Measurements from ENCODE around the gene TRIO.

TRIO gene

DNA sequence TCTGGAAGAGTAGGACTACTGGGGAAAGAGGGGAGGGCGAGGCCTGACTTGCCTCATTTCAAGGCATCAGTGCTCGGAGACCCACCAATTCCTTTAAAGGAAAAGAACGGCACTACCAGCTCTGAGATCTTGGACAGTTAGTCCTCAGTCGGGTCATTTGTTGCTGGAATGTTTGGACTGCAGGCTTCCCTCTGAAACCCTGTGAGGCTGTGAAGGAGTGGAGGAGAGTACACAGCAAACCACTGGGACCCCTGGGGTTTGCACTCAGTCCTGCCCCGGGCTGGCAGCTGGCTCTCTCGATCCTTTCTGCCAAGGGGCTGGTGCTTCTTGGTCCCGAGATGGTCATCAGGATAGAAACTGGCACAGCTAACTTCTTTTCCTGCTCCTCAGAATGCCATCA is 194.5 kb downstream of the TRIO start:
- DNase-seq: no peak

DNA sequence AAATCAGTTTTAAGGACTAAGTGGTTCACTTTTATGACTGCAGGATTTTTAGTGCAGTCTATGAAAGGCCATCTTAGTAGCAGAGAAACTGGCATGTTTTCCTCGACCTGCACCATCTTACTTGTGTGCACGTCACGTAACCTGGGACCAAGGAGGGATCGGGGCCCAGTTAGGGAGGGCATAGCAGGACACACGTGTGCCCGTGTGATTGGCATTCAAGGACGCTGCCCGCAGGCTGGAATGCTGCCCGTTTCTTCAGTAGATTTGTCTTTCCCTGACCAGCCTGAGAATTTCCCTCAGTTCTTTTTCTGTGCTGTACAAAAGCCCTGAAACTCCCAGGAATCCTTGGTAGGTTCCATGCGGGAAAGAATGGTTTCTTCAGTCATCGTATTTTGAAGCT is 196.3 kb downstream of the TRIO start:
- no peak for DNase-seq

DNA sequence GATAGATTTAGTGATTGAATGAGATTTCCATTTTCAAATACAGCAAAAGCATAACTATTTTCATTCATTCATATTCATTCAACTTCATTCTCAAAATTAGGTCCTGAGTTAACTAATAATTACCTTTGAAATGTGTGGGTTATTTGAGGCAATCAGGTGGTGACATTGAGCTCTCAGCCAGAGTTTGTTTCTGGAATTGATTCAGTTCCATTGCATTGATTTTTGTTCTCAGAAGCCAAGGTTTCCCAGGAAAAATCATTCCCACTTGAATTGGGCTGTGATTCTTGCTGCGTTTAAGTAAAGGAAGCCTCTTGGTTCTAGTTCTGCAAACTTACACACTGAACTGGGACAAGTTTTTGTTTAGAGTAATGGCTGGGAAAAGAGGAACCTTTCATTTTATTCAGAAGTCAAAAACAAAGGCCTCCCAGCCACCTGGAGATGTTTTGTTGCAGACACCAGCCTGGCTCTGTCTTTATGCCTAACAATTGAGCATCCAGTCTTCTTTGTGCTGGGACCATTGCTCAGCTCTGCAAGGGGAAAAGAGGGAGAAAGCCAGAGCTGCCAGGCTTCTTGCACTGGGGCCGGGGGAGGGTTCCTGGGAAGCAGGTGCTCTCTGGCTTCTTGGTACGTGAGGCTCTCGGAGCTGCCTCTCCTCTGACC is 198.6 kb downstream of the TRIO start:
- no peak for DNase-seq

DNA sequence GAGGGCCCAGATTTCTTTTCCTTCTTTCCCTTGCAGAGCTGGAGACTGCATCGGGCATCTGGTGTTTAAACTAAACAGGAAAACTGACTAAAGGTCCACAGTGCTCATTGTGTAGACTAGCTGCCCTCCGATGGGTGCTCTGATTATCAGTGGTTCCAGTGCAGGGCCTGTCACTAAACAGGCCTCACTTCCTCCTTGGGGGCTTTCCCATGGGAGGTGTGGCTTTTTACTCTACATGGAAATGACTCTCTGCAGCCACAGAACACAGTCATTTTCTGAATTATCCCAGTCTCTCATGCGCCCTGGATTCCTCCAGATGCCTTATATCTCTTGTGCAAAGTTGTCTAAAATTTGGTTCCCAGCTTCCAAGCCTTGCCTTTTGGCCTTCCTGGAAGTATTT is 199.2 kb downstream of the TRIO start:
- DNase-seq: no peak

DNA sequence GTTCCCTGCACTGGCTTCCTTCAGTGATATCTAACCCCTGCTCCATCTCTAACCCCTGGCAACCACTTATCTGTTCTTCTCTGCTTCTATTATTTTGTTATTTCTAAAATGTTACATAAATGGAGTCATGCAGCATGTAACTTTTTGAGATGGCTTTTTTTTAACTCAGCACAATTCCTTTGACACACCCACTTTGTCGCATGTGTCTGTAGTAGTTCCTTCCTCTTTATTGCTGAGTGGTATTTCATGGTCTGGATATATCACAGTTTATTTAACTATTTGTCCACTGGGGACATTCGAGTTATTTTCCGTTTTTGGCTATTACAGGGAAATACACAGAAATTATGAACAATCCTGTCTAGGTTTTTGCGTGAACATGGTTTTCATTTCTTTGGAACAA is 200.2 kb downstream of the TRIO start:
- no peak for DNase-seq

DNA sequence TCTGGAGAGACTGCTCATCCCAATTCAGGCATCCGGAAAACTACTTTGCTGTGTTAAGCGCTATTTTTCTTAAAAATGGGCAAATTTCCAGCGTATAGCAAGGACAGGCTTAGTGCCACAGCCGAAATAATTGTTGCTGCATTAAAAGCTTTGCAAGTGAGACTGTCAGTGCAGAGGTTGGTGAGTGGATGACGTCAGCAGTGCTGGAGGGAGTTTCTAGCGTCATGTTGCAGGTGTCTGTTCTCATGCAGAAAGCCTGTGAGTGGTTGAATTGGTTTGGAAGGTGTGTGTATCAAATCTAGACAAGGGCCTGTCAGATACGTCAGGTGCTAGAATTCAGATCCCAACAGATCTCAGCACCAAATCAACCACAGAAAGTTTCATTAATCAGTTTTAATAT is 204.4 kb downstream of the TRIO start:
- no peak for DNase-seq

DNA sequence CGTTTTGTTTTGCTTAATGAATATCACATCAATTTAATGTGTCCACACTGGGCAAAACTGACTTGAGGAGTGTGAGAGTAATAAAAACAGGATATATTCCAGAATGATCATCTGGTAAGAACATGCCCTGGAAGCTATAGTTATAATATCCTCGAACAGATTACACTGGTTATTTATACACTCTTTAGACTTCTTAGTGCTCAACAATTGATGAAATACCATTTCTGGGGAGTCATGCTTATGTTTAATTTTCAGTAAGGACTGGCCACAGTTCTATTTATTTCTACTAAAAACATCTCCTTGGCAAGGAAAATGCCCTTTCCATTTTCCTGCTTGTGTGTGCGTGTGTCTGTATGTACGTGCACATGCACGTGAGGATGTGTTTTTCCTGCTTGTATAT is 205.0 kb downstream of the TRIO start:
- no peak for DNase-seq

DNA sequence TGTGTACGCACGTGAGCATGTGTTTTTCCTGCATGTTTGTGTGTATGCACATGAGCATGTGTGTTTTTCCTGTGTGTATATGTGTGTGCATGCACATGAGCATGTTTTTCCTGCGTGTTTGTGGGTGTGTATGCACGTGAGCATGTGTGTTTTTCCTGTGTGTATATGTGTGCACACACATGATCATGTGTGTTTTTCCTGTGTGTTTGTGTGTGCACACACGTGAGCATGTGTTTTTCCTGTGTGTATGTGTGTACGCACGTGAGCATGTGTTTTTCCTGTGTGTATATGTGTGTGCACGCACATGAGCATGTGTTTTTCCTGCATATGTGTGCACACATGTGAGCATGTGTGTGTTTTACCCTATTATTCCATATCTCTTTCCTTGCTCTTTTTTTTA is 205.9 kb downstream of the TRIO start:
- no peak for DNase-seq

DNA sequence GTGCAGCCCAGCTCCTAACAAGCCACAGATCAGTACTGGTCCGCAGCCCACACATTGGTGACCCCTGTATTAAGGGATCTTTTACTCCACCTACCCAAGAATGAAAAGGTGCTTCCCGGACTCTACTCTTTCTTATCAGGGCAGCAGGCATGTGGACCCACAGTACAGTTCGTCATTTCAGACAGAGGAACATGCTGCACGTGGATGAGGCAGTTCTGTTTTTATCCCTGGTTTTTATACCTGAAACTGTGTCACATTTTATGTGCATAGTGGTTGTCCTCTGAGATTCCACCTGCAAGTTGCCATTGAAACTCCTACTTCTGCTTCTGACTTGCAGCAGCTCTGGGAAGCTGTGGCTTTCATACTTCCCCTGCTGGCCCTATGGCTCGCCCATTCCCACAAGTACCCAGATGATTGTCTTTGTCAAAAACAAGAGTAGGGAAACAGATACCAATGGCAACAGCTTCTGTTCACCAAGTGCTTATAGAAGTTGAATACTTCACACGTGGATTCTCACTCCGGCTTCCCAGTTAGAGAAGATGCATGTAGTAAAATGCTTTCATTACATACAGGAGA is 208.0 kb downstream of the TRIO start:
- DNase-seq: peak; percentile 29

DNA sequence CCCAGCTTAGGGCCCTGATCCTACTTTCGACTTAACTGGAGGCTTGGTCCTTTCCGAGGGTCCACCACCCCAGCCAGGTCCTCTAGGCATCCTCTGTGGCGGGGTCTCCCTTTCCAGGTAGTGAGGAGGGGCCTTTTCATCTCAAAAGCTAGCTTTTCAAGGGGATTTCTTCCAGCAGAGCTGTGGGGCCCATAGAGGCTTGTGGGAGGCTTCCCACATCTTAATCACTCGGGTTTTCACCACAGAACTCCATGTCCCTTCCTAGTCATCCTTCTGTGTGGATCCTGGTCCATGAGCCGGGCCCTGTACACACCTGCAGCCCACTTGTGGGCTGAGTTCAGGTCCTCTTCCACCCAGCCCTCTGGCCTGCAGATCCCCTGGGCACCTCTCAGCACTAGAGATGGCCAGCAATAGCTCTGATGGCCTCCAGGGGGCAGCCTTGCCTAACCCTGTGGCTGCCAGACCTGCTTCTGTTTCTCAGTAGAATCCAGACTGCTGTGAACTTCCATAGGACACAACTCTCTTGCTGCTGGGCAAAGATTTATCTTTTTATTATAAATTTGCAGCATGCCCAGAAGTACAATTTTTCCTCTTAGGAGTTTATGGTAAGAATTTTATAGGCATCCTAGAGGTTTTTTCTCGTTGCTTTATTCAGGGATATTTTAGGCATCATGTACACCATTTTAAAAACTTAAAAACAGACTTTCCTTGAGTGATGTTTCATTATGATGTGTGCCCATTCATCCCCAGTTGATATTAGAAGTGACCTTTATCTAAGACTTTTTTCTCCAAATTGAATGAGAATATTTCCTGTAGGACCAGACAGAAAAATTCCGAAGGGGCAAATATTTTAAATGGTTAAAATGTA is 208.9 kb downstream of the TRIO start:
- peak; percentile 17 for DNase-seq

DNA sequence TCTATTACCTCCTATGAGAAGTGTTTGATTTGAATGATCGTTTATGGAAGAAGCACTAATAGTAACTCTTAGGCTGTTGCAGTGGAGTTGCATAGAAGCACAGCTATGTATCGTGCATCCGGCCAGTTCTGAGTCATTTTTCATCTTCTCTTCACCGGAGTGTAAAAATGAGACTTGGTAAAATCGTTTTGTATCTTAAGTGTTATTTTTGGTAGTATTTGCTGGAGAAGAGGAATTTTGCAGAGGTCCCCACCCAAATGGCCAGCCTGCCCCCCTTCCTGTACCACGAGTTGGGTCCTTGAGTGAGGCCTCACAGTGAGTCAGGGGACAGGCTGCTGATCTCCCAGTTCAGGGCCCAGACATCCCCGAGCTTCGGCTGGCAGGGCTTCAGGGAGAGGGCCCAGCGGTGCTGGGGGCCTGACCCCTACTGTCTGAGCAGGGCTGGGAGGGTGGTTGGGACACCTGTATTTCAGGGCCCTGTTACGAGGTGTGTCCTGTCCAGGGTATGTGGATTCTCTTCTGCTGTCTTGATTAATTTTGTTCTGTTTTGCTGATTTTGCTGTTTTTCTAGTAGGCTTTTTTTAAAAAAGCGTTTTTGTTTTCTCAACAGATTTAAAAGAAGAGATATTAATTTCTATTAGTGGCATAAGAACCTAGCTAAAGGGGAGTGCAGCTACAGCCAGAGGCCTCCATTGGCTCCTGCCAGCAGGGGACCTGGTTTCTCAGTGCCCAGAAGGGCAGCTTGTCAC is 210.8 kb downstream of the TRIO start:
- DNase-seq: no peak

DNA sequence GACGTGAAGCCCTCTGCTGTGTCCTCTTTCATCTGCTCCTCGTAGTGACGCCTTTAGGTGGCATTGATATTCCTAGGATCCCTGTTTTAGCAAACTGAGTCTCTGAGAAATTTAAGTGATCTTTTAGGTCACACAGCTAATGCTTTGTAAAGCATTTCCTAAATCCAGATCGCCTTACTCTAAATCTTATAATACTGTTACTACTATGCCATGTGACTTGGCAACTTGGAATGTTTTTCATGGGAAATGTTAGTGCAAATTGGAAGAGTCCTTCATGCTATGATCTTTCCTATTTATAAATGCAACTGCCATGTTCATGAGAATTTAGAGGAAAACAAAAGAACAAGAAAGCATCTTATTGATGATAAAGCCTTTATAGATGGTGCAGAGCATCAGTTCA is 212.2 kb downstream of the TRIO start:
- DNase-seq: no peak

DNA sequence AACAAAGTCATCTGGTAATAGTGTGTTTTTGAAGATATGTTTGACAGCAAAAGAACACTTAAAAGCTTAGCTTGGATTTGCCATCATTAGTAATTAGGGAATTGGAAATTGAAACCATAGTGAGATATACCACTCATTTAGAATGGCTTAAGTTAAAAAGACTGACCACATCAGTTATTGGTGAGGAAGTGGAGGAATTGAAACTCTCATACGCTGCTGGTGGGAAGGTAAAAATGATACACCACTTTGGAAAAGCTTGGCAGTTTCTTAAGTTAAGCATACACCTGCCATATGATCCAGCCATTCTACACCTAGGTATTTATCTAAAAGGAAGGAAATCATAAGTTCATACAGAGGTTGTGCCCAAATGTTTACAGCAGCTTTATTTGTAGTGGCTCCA is 213.2 kb downstream of the TRIO start:
- no peak for DNase-seq

DNA sequence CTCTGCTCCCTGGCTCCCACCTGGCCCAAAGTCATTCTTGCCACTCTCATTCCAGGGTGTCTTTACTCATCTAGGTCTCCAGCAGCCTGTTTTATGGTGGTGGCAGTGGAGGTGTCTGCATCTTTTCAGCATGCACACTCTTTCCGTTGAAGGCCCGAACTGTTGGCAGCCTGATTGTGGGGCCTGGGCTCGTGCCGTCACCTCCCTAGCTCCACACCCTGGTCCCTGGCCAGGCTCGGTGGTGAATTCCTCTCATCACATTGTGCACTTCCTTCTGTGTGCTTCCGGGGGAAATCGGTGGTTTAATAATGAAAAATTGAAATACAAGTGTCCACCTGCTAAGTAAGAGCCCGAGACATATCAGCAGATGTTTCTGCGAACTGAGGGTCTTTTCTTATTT is 214.3 kb downstream of the TRIO start:
- no peak for DNase-seq

DNA sequence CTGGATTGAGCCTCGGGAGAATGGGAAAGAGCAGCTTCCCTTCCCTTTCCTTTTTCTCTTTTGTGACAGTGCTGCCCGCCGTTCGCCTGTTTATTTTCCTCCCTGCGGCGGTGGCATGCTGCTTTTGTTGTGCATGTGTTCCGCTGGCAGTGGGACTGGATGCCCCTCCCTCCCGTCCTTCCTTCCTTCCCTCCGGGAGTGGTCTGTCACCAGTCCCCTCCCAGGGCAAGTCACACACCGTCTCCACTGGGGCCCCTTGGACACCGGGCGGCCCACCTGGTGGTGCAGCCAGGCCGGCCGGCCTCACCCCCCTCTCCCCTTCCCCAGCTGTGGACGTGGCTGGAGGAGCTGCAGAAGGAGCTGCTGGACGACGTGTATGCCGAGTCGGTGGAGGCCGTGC is 214.7 kb downstream of the TRIO start:
- DNase-seq: no peak

DNA sequence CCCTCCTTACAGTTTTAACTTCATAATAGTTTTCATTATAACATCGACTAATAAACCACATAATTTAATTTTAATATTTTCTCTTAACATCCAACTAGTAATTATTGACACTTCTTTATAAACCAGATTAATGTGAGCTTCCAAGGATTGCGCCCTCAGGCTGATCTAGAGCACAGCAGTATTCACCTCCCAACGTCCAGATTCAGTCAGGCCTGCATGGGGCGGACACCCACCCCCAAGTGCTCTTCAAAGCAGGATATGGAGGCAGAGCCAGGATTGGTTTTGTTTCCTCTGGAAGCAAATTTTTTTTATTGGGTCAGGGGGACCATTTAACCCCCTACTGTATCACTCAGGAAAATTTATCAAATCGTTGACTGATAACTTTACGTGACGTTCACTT is 215.4 kb downstream of the TRIO start:
- DNase-seq: no peak

DNA sequence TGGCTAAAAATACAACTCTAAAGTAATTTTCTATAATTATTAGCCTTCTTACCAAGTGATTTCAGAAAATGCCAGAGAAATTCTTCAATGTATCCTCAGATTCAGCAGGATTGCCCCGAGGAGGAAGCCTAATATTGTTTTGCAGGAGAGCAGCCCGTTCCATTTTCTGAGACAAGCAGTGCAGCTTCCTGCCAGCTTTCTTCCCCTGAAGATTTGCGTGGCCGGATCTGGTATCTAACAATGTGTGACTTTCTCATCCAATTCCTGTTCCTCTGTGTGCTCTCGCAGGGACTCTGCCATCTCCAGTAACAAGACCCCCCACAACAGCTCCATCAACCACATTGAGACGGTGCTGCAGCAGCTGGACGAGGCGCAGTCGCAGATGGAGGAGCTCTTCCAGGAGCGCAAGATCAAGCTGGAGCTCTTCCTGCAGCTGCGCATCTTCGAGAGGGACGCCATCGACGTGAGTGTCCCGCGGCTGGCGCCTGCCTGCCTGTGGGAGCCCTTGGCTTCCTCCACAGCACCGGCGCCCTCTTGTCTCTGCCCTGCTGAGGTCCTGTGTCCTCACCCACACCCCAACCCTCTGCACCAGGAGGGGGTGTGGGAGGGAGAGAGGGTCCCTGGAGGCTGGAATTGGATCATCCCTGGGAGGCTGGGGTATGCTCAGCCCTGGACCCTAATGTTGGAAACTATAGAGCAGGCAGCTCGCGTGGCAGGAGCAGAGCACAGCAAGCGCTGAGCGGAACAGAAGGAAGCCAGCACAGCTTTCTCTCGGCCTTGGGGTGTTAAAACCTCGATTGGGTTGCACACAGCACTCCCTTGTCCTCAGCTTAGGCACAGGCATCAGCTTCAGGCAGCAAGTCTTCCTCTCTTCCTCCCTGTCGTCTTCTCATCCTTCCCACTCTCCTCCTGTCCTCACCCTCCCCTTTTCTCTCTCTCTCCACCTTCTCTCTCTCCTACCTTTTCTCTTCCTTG is 216.2 kb downstream of the TRIO start:
- DNase-seq: no peak

DNA sequence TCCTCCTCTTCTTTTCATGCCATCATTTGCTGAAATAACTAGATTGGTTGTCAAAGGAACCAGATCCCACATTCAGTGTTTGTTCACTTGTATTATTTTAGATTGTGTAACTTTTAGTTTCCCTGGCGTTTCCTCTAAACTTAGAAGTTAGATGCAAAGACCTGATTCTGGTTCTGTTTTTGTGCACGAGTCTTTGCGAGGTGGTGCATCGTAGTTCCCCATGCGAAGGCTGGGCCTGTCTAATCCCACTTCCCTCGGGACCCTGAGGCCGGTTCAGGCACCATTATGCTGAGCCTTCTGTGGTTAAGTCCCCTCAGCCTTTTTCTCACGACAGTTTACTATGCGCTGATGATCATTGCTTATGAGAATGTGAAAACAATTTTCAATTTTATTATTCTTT is 219.3 kb downstream of the TRIO start:
- no peak for DNase-seq

DNA sequence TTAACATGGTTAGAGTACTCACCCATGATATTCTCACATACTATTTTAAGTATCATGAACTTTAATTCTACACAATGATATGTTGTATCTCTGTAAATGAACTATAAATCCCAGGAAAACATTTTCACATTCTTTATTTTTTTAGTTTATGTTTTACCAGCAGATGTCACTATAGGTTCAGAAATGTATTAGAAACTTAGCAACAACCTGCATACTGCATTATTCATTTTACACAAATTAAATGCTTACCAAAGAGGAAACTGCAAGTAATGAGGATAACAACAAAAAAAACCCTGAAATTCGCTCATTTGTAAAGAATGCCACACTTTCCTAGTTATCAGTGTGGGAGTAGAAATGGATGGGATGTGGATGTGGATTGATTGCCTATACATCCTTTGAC is 221.0 kb downstream of the TRIO start:
- no peak for DNase-seq

DNA sequence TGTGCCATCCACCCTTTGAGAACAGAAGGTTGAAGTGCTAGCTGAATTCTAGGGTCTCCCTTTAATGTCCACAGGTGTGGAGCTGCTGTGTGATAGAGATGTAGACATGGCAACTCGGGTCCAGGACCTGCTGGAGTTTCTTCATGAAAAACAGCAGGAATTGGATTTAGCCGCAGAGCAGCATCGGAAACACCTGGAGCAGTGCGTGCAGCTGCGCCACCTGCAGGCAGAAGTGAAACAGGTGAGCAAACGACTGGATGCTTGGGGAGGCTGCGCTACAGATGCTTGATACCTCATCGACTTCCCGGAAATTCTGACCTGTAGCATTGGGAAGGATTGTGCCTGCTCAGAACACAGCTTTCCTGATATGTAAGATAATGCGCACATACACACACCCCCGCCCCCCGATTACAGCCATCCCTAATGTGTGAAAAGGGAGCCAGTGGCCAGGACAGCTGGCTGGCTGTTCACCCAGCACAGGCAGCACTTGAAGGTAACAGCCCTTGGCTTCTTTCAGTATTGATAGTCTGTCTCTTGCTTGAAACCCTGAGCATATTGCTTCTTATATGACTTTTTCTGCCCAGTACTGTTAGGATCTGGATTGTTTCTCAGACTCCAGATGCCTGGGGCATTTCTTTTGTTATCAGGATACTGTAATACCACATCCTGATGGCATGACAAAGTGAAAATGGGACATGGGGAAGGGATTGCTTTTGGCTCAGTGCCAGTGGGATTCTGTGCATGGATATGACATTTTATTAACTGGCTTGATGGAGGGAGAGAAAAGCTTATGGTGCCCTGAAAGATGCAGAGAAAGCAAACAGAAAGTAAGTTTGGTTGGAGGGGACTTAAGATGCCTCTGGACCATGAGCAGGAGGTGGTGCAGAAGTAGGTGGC is 221.7 kb downstream of the TRIO start:
- no peak for DNase-seq

DNA sequence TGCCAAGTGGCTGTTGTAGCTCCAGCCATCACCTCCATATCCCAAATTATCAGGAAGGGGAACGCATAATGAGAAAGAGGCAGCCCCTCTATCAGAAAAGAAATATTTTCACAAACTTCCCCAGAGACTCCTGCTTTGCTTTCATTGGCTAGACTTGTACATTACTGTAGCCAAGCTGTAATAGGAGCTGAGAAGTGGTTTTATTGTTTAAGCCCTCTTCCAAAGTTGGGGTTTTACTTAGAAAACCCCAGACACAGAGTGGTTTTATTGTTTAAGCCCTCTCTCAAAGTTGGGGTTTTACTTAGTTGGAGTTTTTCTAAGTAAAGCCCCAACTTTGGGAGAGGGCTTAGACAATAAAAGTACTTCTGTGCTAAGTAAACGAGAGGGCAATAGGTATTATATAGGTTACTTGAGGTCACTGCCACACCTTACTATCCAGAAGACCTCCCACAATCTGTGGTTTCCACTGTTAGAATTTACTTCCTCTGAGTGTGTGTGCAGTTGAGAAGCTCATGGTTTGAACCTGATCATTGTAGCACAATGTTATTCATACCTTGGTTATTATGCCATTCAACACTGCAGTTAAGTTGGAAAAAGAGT is 222.8 kb downstream of the TRIO start:
- DNase-seq: no peak

Data from GF-D8 (cell line).